Glomerular visceral epithelial cell (primary cell): ENCODE data around the gene PLXNB1.

Experiments used
- DNase-seq: peaks from one replicate; pipeline ENCODE4 v3.0.0-alpha.2; 2016; ENCODE audit errors: extremely low spot score

The PLXNB1 gene

DNA sequence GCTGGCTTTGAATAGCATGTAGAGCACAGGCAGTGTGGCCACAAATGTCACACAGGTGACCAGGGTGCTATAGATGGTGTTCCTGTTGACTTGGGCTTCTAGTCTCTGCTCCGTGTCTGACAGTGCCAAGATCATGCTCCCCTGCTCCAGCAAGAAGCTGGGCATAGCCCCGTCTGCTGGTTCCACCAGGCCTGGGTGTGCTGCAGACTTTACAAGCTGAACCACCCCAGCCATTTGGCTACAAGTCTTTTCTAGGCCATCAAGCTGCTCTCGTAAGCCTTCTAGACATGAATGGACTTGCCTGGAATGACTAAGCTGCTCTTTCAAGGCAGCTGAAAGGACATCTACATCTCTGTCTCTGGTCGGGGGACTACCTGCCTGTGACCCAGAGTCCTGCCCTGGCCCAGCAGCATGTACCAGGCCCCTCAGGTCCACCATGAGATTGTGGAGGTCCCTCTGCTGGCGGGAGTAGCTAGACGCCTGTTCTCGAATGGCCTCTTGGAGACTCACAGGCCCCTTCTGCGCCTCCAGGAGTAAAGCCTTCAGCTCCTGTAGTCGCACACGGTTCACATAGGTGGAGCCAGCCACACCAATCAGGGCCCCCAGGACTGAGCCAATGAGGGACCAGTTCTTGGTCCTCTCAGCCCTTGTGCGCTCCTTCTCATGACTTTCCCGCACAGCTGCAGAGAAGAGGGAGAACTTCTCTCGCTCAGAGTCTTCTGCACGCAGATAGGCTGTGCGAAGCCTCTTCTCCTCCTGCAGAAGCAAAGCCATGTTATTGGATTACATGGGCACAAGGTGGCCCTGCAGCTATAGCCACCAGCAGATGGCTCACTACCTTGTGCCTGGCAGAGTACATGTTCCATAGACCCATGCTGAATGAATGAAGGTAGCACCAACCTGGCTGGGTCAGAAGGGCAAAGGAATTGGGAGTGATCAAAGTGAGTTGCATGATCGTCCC lies 2.8 kb upstream of the PLXNB1 start:
- no peak for DNase-seq

- no peak for DNase-seq
Measured at GRCh38 chr3:48431224-48432029, 1.5 kb upstream of the PLXNB1 start.

- DNase-seq = no peak
Measured at GRCh38 chr3:48430708-48431101, 819 bp upstream of the PLXNB1 start.

- peak; percentile 63 for DNase-seq
Measured at GRCh38 chr3:48429317-48429959, 448 bp downstream of the PLXNB1 start.

GRCh38 chr3:48428572-48429316 lies 1.1 kb downstream of the PLXNB1 start:
- DNase-seq = peak; percentile 69

GRCh38 chr3:48428088-48428571 lies 1.8 kb downstream of the PLXNB1 start:
- no peak for DNase-seq

- no peak for DNase-seq
Measured at GRCh38 chr3:48427630-48427962, 2.3 kb downstream of the PLXNB1 start.

- no peak for DNase-seq
Measured at GRCh38 chr3:48426944-48427629, 2.8 kb downstream of the PLXNB1 start.

DNA sequence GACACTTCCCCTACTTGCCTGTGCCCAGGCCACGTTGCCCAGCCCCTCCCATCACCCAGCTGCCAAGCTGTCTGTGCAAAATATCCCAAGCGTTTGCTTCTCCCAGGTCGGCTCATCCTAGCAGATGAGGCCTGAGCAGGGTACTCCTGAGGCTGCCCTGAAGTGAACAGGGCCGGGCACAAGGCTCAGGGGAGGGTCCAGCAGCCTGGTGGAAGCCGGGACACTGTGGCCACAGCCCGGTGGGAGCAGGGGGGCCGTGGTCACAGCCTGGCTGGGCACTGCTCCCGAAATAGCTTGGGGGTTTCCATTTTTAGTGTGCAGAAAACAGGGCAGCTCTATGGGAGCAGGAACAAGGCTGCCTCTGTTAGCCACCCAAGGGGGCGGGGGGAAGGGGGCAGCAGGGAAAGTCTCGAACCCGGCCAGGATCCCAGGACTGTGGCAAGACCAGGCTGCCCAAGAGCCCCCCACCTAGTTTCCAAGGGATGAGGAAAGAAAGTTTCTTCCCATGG lies 3.4 kb downstream of the PLXNB1 start:
- no peak for DNase-seq

DNA sequence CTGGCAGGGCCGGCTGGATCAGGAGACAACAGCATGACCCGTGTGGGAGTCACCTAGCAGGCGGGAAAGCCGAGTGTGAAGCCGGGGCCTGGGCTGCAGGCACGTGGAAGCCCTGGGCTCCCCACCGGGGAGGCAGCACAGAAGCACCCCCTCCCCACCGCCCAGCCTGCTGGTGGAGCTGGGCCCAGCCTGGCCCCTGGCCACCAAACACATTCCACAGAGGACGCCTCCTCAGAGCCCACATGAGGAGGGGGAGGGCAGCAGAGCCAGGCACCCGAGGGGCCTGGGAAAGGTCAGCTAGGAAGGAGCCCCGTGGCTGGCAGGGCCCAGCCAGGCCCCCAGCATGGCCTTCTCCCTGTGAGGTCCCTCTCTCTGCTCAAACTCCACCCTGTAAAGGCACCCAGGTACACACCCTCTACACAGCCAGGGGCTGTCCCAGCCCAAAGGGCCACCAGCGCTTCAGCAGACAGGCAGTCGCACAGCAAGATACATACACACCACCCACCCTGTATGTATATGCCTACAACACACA lies 4.5 kb downstream of the PLXNB1 start:
- no peak for DNase-seq

GRCh38 chr3:48423883-48424695 lies 5.8 kb downstream of the PLXNB1 start:
- no peak for DNase-seq

GRCh38 chr3:48423241-48423882 lies 6.5 kb downstream of the PLXNB1 start:
- no peak for DNase-seq

GRCh38 chr3:48422681-48423080 lies 7.2 kb downstream of the PLXNB1 start:
- no peak for DNase-seq

DNA sequence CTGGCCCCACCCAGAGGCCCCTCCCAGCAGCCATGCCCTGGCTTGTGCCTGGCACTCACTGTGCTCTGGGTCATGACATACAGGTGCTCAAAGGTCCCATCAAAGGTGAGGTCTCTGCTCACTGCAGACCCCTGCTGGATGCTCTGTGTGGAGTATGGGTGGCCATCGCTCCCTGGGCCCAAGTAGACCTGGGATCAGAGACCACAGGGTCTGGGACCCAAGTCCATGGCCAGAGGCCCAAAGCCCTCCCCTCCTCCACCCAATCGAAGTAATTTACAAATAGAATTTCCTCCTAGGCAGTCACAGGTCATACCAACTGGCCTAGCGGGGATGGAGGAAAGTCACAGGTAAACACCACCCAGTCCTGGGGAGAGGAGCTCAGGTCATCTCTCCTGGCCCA lies 7.6 kb downstream of the PLXNB1 start:
- no peak for DNase-seq

- DNase-seq = no peak
Measured at GRCh38 chr3:48420561-48420960, 9.3 kb downstream of the PLXNB1 start.

GRCh38 chr3:48419597-48419996 lies 10.3 kb downstream of the PLXNB1 start:
- DNase-seq = no peak

DNA sequence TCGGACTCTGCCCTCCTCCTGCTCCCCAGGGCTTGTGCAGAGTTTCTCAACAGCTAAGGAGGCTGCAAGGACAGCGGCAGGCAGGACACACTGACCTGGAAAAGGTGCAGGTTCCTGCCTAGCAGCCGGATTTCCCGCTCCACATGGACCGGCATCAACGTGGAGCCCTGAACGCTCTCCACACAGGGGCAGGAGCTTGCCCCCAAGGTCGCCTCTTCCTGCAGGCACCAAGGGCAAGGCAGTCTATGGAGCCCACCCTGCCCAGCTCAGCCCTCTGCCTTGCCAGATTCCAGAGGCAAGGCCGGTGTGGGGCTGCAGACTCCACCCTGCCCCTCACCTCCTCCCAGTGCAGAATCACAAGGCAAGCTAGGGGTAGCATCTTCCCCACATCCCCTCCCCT lies 10.7 kb downstream of the PLXNB1 start:
- no peak for DNase-seq

DNA sequence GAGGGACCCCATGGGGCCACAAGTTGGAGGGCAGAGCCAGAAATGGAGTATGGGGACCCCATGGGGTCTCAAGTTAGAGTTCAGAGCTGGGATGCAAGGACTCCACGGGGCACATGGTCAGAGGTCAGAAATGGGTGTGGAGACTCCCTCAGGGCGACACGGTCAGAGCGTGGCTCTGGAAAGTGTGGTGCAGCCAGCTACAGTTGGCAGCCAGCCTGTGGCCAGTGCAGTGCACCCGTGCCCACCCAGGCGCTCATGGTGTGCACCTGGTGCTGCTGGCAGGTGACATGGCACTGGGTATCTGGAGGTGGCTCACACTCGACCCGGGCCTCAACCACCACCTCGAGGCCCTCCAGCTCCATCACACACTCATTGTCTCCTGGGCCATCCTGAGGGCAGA lies 11.2 kb downstream of the PLXNB1 start:
- no peak for DNase-seq

DNA sequence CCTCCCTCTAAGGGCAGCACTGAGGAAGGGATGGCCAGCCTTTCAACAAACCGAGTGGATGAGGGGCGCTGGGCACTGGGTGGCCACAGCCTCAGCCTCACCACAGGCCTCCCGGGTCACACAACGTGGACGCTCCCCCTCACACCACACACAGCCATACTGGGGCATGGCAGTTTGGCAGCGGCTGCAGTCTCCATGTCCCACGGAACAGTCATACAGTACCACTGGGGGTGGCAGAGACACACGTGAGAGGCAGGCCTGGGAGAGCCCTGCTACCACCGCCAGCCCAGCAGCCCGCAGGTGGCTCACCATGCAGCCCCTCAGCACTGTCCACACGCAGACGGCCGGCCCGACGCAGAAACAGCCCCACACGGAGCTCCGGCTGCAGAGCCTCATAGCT lies 11.7 kb downstream of the PLXNB1 start:
- no peak for DNase-seq
